HEK293 (cell line): Measurements from ENCODE around the gene SMARCD2.

ENCODE experiments used
- CTCF ChIA-PET: fragments of 350-600 bp; formaldehyde crosslinking; extraction: SDS; loops from one replicate; lab custom pipeline; 2021; ENCODE audit warnings: antibody characterized with exemption; lab: Yijun Ruan, JAX
- POLR2A ChIA-PET: fragments of 300-600 bp; formaldehyde crosslinking; extraction: SDS; loops from one replicate; lab custom pipeline; 2020; ENCODE audit warnings: antibody characterized with exemption, inconsistent platforms; lab: Yijun Ruan, JAX
- H3K27ac ChIP-seq: fragments of 200-500 bp; sonication (Bioruptor generic); 2 replicates; pipeline ENCODE4 v1.5.1; 2014; ENCODE audit warnings: low read depth, low read length, control low read depth, inconsistent platforms; ENCODE audit errors: extremely low read depth
- H3K36me3 ChIP-seq, 2 experiments: fragments of 200-500 bp in 1 of 2; sonication (Bioruptor generic) in 1 of 2; 1 replicate in 1 of 2; 2 replicates in 1 of 2; pipeline ENCODE4 v1.5.1; 2014 to 2017; ENCODE audit warnings: inconsistent platforms in 2 of 2, low read length in 2 of 2; ENCODE audit not compliant: control insufficient read depth in 2 of 2, insufficient read depth in 1 of 2
- H3K4me1 ChIP-seq: fragments of 200-500 bp; sonication (Bioruptor generic); 2 replicates; pipeline ENCODE4 v1.5.1; 2014; ENCODE audit warnings: mild to moderate bottlenecking, low read length, inconsistent platforms; ENCODE audit not compliant: control insufficient read depth, insufficient read depth
- H3K4me3 ChIP-seq: 2 replicates; pipeline ENCODE4 v1.5.1; 2011; ENCODE audit warnings: low read depth, mild to moderate bottlenecking, control low read depth, low read length, moderate library complexity
- H3K9me3 ChIP-seq: fragments of 200-500 bp; sonication (Bioruptor generic); 2 replicates; pipeline ENCODE4 v1.5.1; 2014; ENCODE audit warnings: low read depth, low read length, inconsistent platforms; ENCODE audit not compliant: control insufficient read depth, insufficient read depth
- PRDM10 ChIP-seq: fragments of 450-650 bp; formaldehyde crosslinking; IDR thresholded peaks from 2 replicates; pipeline ENCODE4 v1.5.1; 2016; ENCODE audit warnings: missing biosample characterization, missing genetic modification characterization
- PRDM2 ChIP-seq: fragments of 450-650 bp; formaldehyde crosslinking; IDR thresholded peaks from 2 replicates; pipeline ENCODE4 v1.5.1; 2016; ENCODE audit warnings: missing biosample characterization, missing genetic modification characterization, borderline replicate concordance
- SETDB1 ChIP-seq: IDR thresholded peaks from one replicate; pipeline ENCODE4 v1.6.1; 2017; ENCODE audit warnings: mild to moderate bottlenecking, low read length, moderate library complexity, mixed read lengths; ENCODE audit not compliant: insufficient read length
- ZBTB1 ChIP-seq: fragments of 450-650 bp; formaldehyde crosslinking; IDR thresholded peaks from 2 replicates; pipeline ENCODE4 v1.5.1; 2016; ENCODE audit warnings: missing biosample characterization, missing genetic modification characterization
- ZNF529 ChIP-seq: fragments of 450-650 bp; formaldehyde crosslinking; IDR thresholded peaks from 2 replicates; pipeline ENCODE4 v1.5.1; 2017; ENCODE audit warnings: missing genetic modification characterization, missing biosample characterization; ENCODE audit not compliant: insufficient replicate concordance
- ZNF530 ChIP-seq: fragments of 450-650 bp; formaldehyde crosslinking; IDR thresholded peaks from 2 replicates; pipeline ENCODE4 v1.5.1; 2016; ENCODE audit warnings: low read depth, missing biosample characterization, missing genetic modification characterization
- ZNF629 ChIP-seq: fragments of 450-650 bp; formaldehyde crosslinking; IDR thresholded peaks from 2 replicates; pipeline ENCODE4 v1.5.1; 2017; ENCODE audit warnings: missing biosample characterization, missing genetic modification characterization
- TF ChIP-seq, protein P1 (sequence below): fragments of 450-650 bp; formaldehyde crosslinking; IDR thresholded peaks from 2 replicates; pipeline ENCODE4 v1.5.1; 2016; ENCODE audit warnings: missing biosample characterization, missing genetic modification characterization, borderline replicate concordance

Gene SMARCD2

GRCh38 chr17:63821804-63822203 is 20.7 kb downstream of the SMARCD2 start:
- H3K4me1 ChIP-seq: peaks cover 3% of the 10 kb centered on the region; the same call in 1 of the 2 replicates
- POLR2A ChIA-PET: interaction anchor here (0.8 to 1.4 kb wide), 2 partner anchors 10 to 48 kb away, joined by 4 to 5 read pairs; partner anchors contain the start of genes CCDC47 and DDX42
- H3K36me3 ChIP-seq: peaks cover 67 to 93% of the 10 kb centered on the region in 2 experiments
- H3K4me3 ChIP-seq: no peak overlapping the region
- CTCF ChIA-PET: interaction anchor here (2.0 kb wide), 1 partner anchor 13 kb away, joined by 9 read pairs; no protein-coding TSS in a partner anchor
- TF ChIP-seq ZNF629 (tag by site-specific recombination) (no peak), ZBTB1 (tag by site-specific recombination) (no peak), ZNF529 (tag by site-specific recombination) (no peak), PRDM2 (tag by site-specific recombination) (no peak), ZNF530 (tag by site-specific recombination) (no peak)
- TF ChIP-seq, protein P1, sequence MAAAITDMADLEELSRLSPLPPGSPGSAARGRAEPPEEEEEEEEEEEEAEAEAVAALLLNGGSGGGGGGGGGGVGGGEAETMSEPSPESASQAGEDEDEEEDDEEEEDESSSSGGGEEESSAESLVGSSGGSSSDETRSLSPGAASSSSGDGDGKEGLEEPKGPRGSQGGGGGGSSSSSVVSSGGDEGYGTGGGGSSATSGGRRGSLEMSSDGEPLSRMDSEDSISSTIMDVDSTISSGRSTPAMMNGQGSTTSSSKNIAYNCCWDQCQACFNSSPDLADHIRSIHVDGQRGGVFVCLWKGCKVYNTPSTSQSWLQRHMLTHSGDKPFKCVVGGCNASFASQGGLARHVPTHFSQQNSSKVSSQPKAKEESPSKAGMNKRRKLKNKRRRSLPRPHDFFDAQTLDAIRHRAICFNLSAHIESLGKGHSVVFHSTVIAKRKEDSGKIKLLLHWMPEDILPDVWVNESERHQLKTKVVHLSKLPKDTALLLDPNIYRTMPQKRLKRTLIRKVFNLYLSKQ (tag by site-specific recombination): no peak
- H3K27ac ChIP-seq: no peak overlapping the region
- no peaks in the 10 kb centered on the region for H3K9me3 ChIP-seq

- ChIA-PET CTCF (interaction anchor here (2.0 kb wide), 1 partner anchor 14 kb away, joined by 9 read pairs; no protein-coding TSS in a partner anchor), POLR2A (interaction anchor here (0.5 to 1.0 kb wide), 4 partner anchors 10 to 18 kb away, joined by 3 to 4 read pairs (median 4); no protein-coding TSS in a partner anchor)
- H3K9me3 ChIP-seq: no peaks in the 10 kb centered on the region
- H3K36me3 ChIP-seq: peaks cover 74 to 100% of the 10 kb centered on the region in 2 experiments
- H3K27ac ChIP-seq: no peak overlapping the region
- H3K4me1 ChIP-seq: peaks cover 2% of the 10 kb centered on the region; the same call in 1 of the 2 replicates
- H3K4me3 ChIP-seq: no peak overlapping the region
- TF ChIP-seq PRDM10 (tag by site-specific recombination): peak; percentile 76
- TF ChIP-seq SETDB1: no peak
These were observed 21.4 kb downstream of the SMARCD2 start for GRCh38 chr17:63820963-63821561.
